ENCODE measurements around the gene GIMAP7. TPM values are rescaled to one million over a fixed set of nuclear protein-coding genes. Genes with fewer than 3 reads are reported as not detected.

Gene GIMAP7
- total RNA-seq, 3 donors from 2014 or later (not counting 1 experiment from before 2014, with no cell fraction given) = 66.3 to 100 (median 67.6) TPM

DNA sequence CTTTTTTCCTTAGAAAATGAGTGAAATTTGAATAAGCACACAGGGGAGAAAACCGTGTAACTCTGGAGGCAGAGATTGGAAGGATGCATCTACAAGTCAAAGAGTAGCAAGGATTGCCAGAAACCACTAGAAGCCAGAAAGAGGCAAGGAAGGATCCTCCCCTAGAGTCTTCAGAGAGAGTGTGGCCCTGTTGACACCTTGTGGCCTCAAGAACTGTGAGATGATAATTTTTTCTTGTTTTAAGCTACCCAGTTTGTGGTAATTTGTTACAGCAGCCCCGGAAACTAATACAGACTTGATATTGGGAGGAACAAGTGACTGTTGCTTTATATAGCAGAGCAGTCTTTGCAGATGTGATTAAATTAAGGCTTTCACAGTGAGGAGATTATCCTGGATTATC lies 3.6 kb upstream of the GIMAP7 start:
- Histone ChIP-seq H3K36me3 (ENCODE audit: control insufficient read depth, insufficient read depth, low read length) (no peaks in the 10 kb centered on the region), H3K4me1 (ENCODE audit: control insufficient read depth, insufficient read depth, low read length) (peaks cover 50% of the 10 kb centered on the region), H3K9me3 (ENCODE audit: control insufficient read depth, insufficient read depth, low read length) (peaks cover 5% of the 10 kb centered on the region), H3K27me3 (ENCODE audit: control insufficient read depth, insufficient read depth, low read length) (no peaks in the 10 kb centered on the region), H3K27ac (ENCODE audit: low read length) (peak overlapping the region; percentile 58), H3K4me3 (ENCODE audit: low read length) (no peak overlapping the region)
- Mint-ChIP-seq H3K27ac (peak overlapping the region; percentile 96 to 100), H3K27me3 (ENCODE audit: low read depth in 2 of 2) (no peaks in the 10 kb centered on the region), H3K4me1 (peaks cover 83 to 84% of the 10 kb centered on the region in 2 donors), H3K9me3 (peaks cover 0 to 9% of the 10 kb centered on the region in 2 donors), H3K36me3 (peaks cover 30% of the 10 kb centered on the region), H3K4me3 (peak overlapping the region; percentile 57)
- ATAC-seq = peak in 2 of 3 donors; percentile 18 to 38
- peak in 1 of 2 donors; percentile 47 for DNase-seq
- 57% methylated on average over 2 of the region's 2 CpGs for WGBS (ENCODE audit: insufficient coverage)
- TF ChIP-seq, protein P1, sequence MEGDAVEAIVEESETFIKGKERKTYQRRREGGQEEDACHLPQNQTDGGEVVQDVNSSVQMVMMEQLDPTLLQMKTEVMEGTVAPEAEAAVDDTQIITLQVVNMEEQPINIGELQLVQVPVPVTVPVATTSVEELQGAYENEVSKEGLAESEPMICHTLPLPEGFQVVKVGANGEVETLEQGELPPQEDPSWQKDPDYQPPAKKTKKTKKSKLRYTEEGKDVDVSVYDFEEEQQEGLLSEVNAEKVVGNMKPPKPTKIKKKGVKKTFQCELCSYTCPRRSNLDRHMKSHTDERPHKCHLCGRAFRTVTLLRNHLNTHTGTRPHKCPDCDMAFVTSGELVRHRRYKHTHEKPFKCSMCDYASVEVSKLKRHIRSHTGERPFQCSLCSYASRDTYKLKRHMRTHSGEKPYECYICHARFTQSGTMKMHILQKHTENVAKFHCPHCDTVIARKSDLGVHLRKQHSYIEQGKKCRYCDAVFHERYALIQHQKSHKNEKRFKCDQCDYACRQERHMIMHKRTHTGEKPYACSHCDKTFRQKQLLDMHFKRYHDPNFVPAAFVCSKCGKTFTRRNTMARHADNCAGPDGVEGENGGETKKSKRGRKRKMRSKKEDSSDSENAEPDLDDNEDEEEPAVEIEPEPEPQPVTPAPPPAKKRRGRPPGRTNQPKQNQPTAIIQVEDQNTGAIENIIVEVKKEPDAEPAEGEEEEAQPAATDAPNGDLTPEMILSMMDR (IDR thresholded peaks at IDR 0.05) = no peak
- intact Hi-C loops (cut with micrococcal nuclease) = no loop called here

DNA sequence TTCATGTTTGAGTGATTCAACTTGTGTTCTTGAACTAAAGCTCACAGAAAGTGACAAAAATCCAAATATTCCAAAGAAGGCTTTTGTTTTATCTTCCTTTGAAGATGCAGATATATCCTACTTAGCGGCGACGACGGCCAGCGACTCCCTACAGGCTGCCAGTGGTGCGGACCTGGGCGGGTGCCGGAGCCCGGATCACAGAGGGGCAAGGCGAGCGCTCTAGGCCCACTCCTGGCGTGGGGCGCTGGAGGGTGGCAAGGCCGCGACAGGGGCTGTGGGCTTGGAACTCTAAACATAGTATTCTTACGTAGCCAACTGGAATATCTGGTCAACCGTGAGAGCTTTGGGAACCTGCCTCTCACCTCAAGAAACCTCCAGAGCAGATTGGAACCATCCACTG lies 914 bp upstream of the GIMAP7 start:
- H3K27me3 Mint-ChIP-seq (ENCODE audit: low read depth in 2 of 2) = no peaks in the 10 kb centered on the region
- H3K36me3 ChIP-seq (ENCODE audit: control insufficient read depth, insufficient read depth, low read length) = peaks cover 2% of the 10 kb centered on the region
- 98% methylated on average over 17 of the region's 17 CpGs for WGBS (ENCODE audit: insufficient coverage)
- H3K36me3 Mint-ChIP-seq = peaks cover 46% of the 10 kb centered on the region
- peaks cover 65 to 67% of the 10 kb centered on the region in 2 donors for H3K4me1 Mint-ChIP-seq
- DNase-seq (no peak), ATAC-seq (no peak)
- H3K9me3 Mint-ChIP-seq = peaks cover 0 to 7% of the 10 kb centered on the region in 2 donors
- H3K27ac Mint-ChIP-seq = peak overlapping the region; percentile 96 to 100
- TF ChIP-seq, protein P1 (IDR thresholded peaks at IDR 0.05) = no peak
- peak overlapping the region; percentile 83 for H3K4me3 ChIP-seq (ENCODE audit: low read length)
- H3K4me1 ChIP-seq (ENCODE audit: control insufficient read depth, insufficient read depth, low read length) = peaks cover 36% of the 10 kb centered on the region
- H3K9me3 ChIP-seq (ENCODE audit: control insufficient read depth, insufficient read depth, low read length) = peaks cover 5% of the 10 kb centered on the region
- peak overlapping the region; percentile 73 for H3K27ac ChIP-seq (ENCODE audit: low read length)
- intact Hi-C loops (cut with micrococcal nuclease) = loop anchor here (2.0 kb wide), 5 partner anchors 33 to 241 kb away; partner anchors contain the start of genes GIMAP4 and GIMAP8
- H3K4me3 Mint-ChIP-seq = peak overlapping the region; percentile 100
- no peaks in the 10 kb centered on the region for H3K27me3 ChIP-seq (ENCODE audit: control insufficient read depth, insufficient read depth, low read length)

DNA sequence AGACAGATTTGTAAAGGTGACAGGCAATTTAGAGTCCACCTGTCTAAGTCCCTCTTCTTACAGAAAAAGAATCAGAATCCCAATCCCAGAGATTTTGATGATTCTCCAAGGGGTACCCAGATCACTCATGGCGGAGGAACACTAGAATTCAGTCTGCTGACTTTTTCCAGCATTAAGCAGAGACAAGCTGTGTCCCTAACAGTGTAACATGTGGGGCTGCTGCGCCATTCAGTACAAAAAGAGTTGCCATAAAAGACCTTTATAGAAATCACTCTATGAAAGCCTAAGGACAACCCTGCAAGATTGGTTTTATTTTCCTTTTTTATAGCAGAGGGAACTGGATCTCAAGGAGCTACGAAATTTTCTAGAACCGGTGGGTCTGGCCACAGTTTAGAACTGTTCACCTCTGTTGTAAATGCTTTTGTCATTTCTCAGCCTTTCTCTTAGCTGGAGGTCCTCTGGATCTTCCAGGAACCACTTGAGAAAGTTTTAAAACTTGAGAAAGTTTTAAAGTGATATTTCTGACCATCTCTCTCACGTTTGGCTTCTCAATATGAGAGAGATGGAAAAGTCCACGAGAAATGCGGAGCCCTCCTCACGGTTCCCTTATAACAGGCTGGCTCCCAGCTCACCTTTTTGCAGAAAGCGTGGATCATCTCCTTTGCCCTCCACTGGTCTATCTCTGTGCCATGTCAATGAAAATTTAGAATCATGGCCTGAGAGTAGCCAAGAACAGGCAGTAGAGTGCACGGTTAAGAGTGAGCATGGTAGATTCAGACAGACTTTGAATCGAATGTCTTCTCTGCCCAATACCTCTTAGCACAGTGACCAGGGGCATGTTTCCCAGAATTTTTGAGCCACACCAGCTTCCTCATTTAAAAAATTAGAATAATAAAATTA lies 826 bp downstream of the GIMAP7 start:
- TF ChIP-seq, protein P1 (IDR thresholded peaks at IDR 0.05) = no peak
- H3K9me3 Mint-ChIP-seq = peaks cover 3 to 11% of the 10 kb centered on the region in 2 donors
- ATAC-seq (peak; percentile 19 to 38 (median 31)), DNase-seq (no peak)
- WGBS (ENCODE audit: insufficient coverage) = 2% methylated on average over 11 of the region's 11 CpGs
- Histone ChIP-seq H3K4me3 (ENCODE audit: low read length) (peak overlapping the region; percentile 83), H3K36me3 (ENCODE audit: control insufficient read depth, insufficient read depth, low read length) (peaks cover 13% of the 10 kb centered on the region), H3K27me3 (ENCODE audit: control insufficient read depth, insufficient read depth, low read length) (no peaks in the 10 kb centered on the region), H3K9me3 (ENCODE audit: control insufficient read depth, insufficient read depth, low read length) (peaks cover 10% of the 10 kb centered on the region), H3K4me1 (ENCODE audit: control insufficient read depth, insufficient read depth, low read length) (peaks cover 35% of the 10 kb centered on the region), H3K27ac (ENCODE audit: low read length) (peak overlapping the region; percentile 73)
- intact Hi-C loops (cut with micrococcal nuclease) = loop anchor here (2.0 to 5.0 kb wide), 6 partner anchors 35 to 239 kb away; partner anchors contain the start of genes GIMAP2, GIMAP4 and GIMAP8
- no peaks in the 10 kb centered on the region for H3K27me3 Mint-ChIP-seq (ENCODE audit: low read depth in 2 of 2)
- peak overlapping the region; percentile 100 for H3K4me3 Mint-ChIP-seq
- H3K4me1 Mint-ChIP-seq = peaks cover 58 to 65% of the 10 kb centered on the region in 2 donors
- peak overlapping the region; percentile 96 to 100 for H3K27ac Mint-ChIP-seq
- peaks cover 49% of the 10 kb centered on the region for H3K36me3 Mint-ChIP-seq
